IMR-90 (cell line): ENCODE data around the gene LARP4B. TPM values are rescaled to one million over a fixed set of nuclear protein-coding genes. Genes with fewer than 3 reads are reported as not detected.

Experiments used
- ATAC-seq: fragments of 200-7000 bp; cut with Tn5 transposase; 2 replicates; pipeline ENCODE4 v1.9.1; 2020; ENCODE audit warnings: low read depth, mild to moderate bottlenecking, moderate library complexity
- BruUV-seq: library from RNA; stranded (reverse); fragments of 400-500 nt; replicated peaks from 2 replicates; lab custom pipeline; 2021; lab: Mats Ljungman, UMichigan
- CTCF ChIA-PET: fragments of 300-600 bp; formaldehyde crosslinking; extraction: SDS; loops from one replicate; lab custom pipeline; 2021; ENCODE audit warnings: antibody characterized with exemption; lab: Yijun Ruan, JAX
- POLR2A ChIA-PET: fragments of 300-600 bp; sonication (Branson Sonifier 250); formaldehyde crosslinking; loops from one replicate; lab custom pipeline; 2022; ENCODE audit warnings: antibody characterized with exemption; ENCODE audit not compliant: unreplicated experiment; lab: Charles Lee
- DNase-seq: peaks from one replicate; pipeline ENCODE4 v3.0.0; 2013
- H2AFZ ChIP-seq: replicated peaks from 2 replicates; pipeline ENCODE3; 2013; ENCODE audit warnings: low read length, mild to moderate bottlenecking; ENCODE audit not compliant: poor library complexity
- H2AK5ac ChIP-seq: 2 replicates; pipeline ENCODE4 v1.6.1; 2013; ENCODE audit warnings: low read depth, low read length, inconsistent platforms
- H2AK9ac ChIP-seq: replicated peaks from 2 replicates; pipeline ENCODE3; 2013; ENCODE audit warnings: mild to moderate bottlenecking, low read depth, low read length, moderate library complexity; ENCODE audit not compliant: poor library complexity
- H2BK120ac ChIP-seq: 2 replicates; pipeline ENCODE4 v1.6.1; 2013; ENCODE audit warnings: low read depth, low read length, inconsistent platforms
- H2BK15ac ChIP-seq: 3 replicates; pipeline ENCODE4 v1.6.1; 2013; ENCODE audit warnings: low read depth, low read length, inconsistent platforms
- H2BK20ac ChIP-seq: 2 replicates; pipeline ENCODE4 v1.6.1; 2013; ENCODE audit warnings: low read depth, mild to moderate bottlenecking, inconsistent platforms, low read length, moderate library complexity
- H2BK5ac ChIP-seq: 2 replicates; pipeline ENCODE4 v1.6.1; 2013; ENCODE audit warnings: mild to moderate bottlenecking, low read depth, low read length, inconsistent platforms; ENCODE audit not compliant: poor library complexity, severe bottlenecking
- H3K14ac ChIP-seq: replicated peaks from 2 replicates; pipeline ENCODE4 v1.6.1; 2013; ENCODE audit warnings: low read depth, low read length, inconsistent platforms
- H3K18ac ChIP-seq: 2 replicates; pipeline ENCODE4 v1.6.1; 2013; ENCODE audit warnings: low read depth, low read length, control low read depth
- H3K23ac ChIP-seq: 2 replicates; pipeline ENCODE4 v1.6.1; 2013; ENCODE audit warnings: low read depth, low read length, inconsistent platforms
- H3K27ac ChIP-seq: 2 replicates; pipeline ENCODE4 v1.5.1; 2013; ENCODE audit warnings: mild to moderate bottlenecking, control low read depth, low read length; ENCODE audit not compliant: insufficient read depth
- H3K27me3 ChIP-seq: 2 replicates; pipeline ENCODE4 v1.6.1; 2013; ENCODE audit warnings: low read length; ENCODE audit not compliant: control insufficient read depth, insufficient read depth
- H3K36me3 ChIP-seq: 2 replicates; pipeline ENCODE4 v1.6.1; 2013; ENCODE audit warnings: low read length, mixed read lengths; ENCODE audit not compliant: control insufficient read depth, insufficient read depth
- H3K4ac ChIP-seq: 2 replicates; pipeline ENCODE4 v1.6.1; 2013; ENCODE audit warnings: low read depth, low read length, inconsistent platforms
- H3K4me1 ChIP-seq: 2 replicates; pipeline ENCODE4 v1.6.1; 2013; ENCODE audit warnings: low read length, mixed read lengths; ENCODE audit not compliant: control insufficient read depth, insufficient read depth
- H3K4me2 ChIP-seq: 2 replicates; pipeline ENCODE4 v1.6.1; 2013; ENCODE audit warnings: low read depth, mild to moderate bottlenecking, control low read depth, low read length, moderate library complexity
- H3K4me3 ChIP-seq: 2 replicates; pipeline ENCODE4 v1.5.1; 2013; ENCODE audit warnings: low read depth, mild to moderate bottlenecking, control low read depth, low read length, moderate library complexity; ENCODE audit not compliant: insufficient read depth
- H3K56ac ChIP-seq: 2 replicates; pipeline ENCODE4 v1.6.1; 2013; ENCODE audit warnings: low read length, inconsistent platforms; ENCODE audit not compliant: insufficient read depth; ENCODE audit errors: extremely low read depth
- H3K79me1 ChIP-seq, 2 experiments: 2 replicates each; pipeline ENCODE4 v1.6.1; 2013; ENCODE audit warnings: low read length in 2 of 2, inconsistent platforms in 1 of 2, low read depth in 1 of 2
- H3K9ac ChIP-seq: 2 replicates; pipeline ENCODE4 v1.6.1; 2013; ENCODE audit warnings: low read depth, low read length, control low read depth
- H3K9me1 ChIP-seq: 2 replicates; pipeline ENCODE4 v1.6.1; 2013; ENCODE audit warnings: low read length, inconsistent platforms; ENCODE audit not compliant: insufficient read depth
- H3K9me3 ChIP-seq: 2 replicates; pipeline ENCODE4 v1.6.1; 2013; ENCODE audit warnings: low read length; ENCODE audit not compliant: control insufficient read depth, insufficient read depth
- H4K20me1 ChIP-seq: 2 replicates; pipeline ENCODE4 v1.6.1; 2013; ENCODE audit warnings: low read length, inconsistent platforms; ENCODE audit not compliant: insufficient read depth
- H4K5ac ChIP-seq: 2 replicates; pipeline ENCODE4 v1.6.1; 2013; ENCODE audit warnings: mild to moderate bottlenecking, low read depth, low read length, control low read depth
- H4K8ac ChIP-seq, 2 experiments: 2 replicates each; pipeline ENCODE4 v1.6.1; 2013; ENCODE audit warnings: low read depth in 2 of 2, low read length in 2 of 2, control low read depth in 1 of 2, inconsistent platforms in 1 of 2
- H4K91ac ChIP-seq: 2 replicates; pipeline ENCODE4 v1.6.1; 2013; ENCODE audit warnings: low read depth, low read length, inconsistent platforms; ENCODE audit not compliant: insufficient read depth
- BHLHE40 ChIP-seq: fragments of 150-350 bp; IDR thresholded peaks from 2 replicates; pipeline ENCODE4 v1.6.1; 2016; ENCODE audit warnings: mild to moderate bottlenecking, low read depth, low read length
- CEBPB ChIP-seq: IDR thresholded peaks from 2 replicates; pipeline ENCODE4 v1.6.1; 2012; ENCODE audit warnings: low read depth, low read length, improper control_type of control experiment
- CHD1 ChIP-seq: IDR thresholded peaks from 2 replicates; pipeline ENCODE4 v1.6.1; 2012; ENCODE audit warnings: low read depth, low read length, improper control_type of control experiment
- CTCF ChIP-seq: conservative IDR thresholded peaks from 2 replicates; pipeline ENCODE4 v1.5.1; 2012; ENCODE audit warnings: mild to moderate bottlenecking, low read depth, low read length, improper control_type of control experiment
- ELK1 ChIP-seq: fragments of 150-350 bp; IDR thresholded peaks from 2 replicates; pipeline ENCODE4 v1.6.1; 2016; ENCODE audit warnings: low read depth, mild to moderate bottlenecking, low read length, moderate library complexity, borderline replicate concordance
- FOS ChIP-seq: fragments of 150-350 bp; IDR thresholded peaks from 2 replicates; pipeline ENCODE4 v1.6.1; 2016; ENCODE audit warnings: low read depth, low read length
- MAFK ChIP-seq: IDR thresholded peaks from 2 replicates; pipeline ENCODE4 v1.6.1; 2012; ENCODE audit warnings: low read depth, low read length, improper control_type of control experiment
- MAZ ChIP-seq: IDR thresholded peaks from 2 replicates; pipeline ENCODE4 v1.6.1; 2012; ENCODE audit warnings: low read depth, mild to moderate bottlenecking, low read length, improper control_type of control experiment, moderate library complexity, borderline replicate concordance
- MXI1 ChIP-seq: IDR thresholded peaks from 2 replicates; pipeline ENCODE4 v1.6.1; 2012; ENCODE audit warnings: low read depth, mild to moderate bottlenecking, low read length, moderate library complexity, borderline replicate concordance
- NFE2L2 ChIP-seq: fragments of 150-350 bp; IDR thresholded peaks from 2 replicates; pipeline ENCODE4 v1.6.1; 2016; ENCODE audit warnings: low read depth, mild to moderate bottlenecking, low read length
- POLR2A ChIP-seq: IDR thresholded peaks from 2 replicates; pipeline ENCODE4 v1.6.1; 2012; ENCODE audit warnings: mild to moderate bottlenecking, low read depth, low read length
- RAD21 ChIP-seq: IDR thresholded peaks from 2 replicates; pipeline ENCODE4 v1.6.1; 2012; ENCODE audit warnings: low read length, improper control_type of control experiment
- RCOR1 ChIP-seq: IDR thresholded peaks from 2 replicates; pipeline ENCODE4 v1.6.1; 2012; ENCODE audit warnings: mild to moderate bottlenecking, low read length, improper control_type of control experiment; ENCODE audit not compliant: insufficient replicate concordance
- RFX5 ChIP-seq: IDR thresholded peaks from 2 replicates; pipeline ENCODE4 v1.8.0; 2012; ENCODE audit warnings: low read depth, mild to moderate bottlenecking, low read length, moderate library complexity
- SMC3 ChIP-seq: fragments of 150-350 bp; IDR thresholded peaks from 2 replicates; pipeline ENCODE4 v1.6.1; 2016; ENCODE audit warnings: low read depth, mild to moderate bottlenecking, antibody characterized with exemption, low read length, moderate library complexity
- USF2 ChIP-seq: fragments of 150-350 bp; IDR thresholded peaks from 2 replicates; pipeline ENCODE4 v1.6.1; 2017; ENCODE audit warnings: mild to moderate bottlenecking, antibody characterized with exemption, low read length, low read depth
- WGBS, 2 experiments: methylation state at CpG; one replicate each; pipeline versions ENCODE4 v1.1.5 to v1.1.7; 2013; ENCODE audit warnings: missing lambda C conversion rate in 2 of 2; ENCODE audit not compliant: insufficient read length in 1 of 2; ENCODE audit errors: extremely low coverage in 2 of 2; 5-methylcytosine and 5-hydroxymethylcytosine counted together
- dilution Hi-C: fragments of 300-500 bp; cut with HindIII; formaldehyde crosslinking; loops from one replicate; pipeline ENCODE4 v1.14.3; 2018; ENCODE audit warnings: low sequenced_read_pairs; ENCODE audit not compliant: unreplicated experiment
- in situ Hi-C: fragments of 300-500 bp; cut with MboI; formaldehyde crosslinking; loops from 3 replicates; pipeline ENCODE4 v1.14.3; 2019; ENCODE audit warnings: low sequenced_read_pairs, inconsistent platforms, mixed read lengths
- intact Hi-C: fragments of 100-400 bp; cut with micrococcal nuclease; formaldehyde crosslinking; loops from 2 replicates; pipeline ENCODE4 v1.10.0; 2022
- polyA plus RNA-seq, 3 experiments: library from polyadenylated mRNA; depleted of rRNA; stranded (reverse); fragments of >200 nt; gene quantifications; 2 replicates each; pipeline ENCODE4 v1.2.3, GENCODE V29; 2012; ENCODE audit warnings: low replicate concordance in 1 of 3
- total RNA-seq: library from RNA; depleted of rRNA; stranded (reverse); fragments of >200 nt; gene quantifications from 2 replicates; pipeline ENCODE4 v1.2.3, GENCODE V29; 2012

Gene LARP4B
- total and polyA plus RNA-seq, 2 of the 4 experiments (the other 2 are of a cell fraction) = 24.3 to 25.5 TPM

GRCh38 chr10:865257-865656 lies 66.2 kb downstream of the LARP4B start:
- Histone ChIP-seq H3K9me1 (peaks cover 10% of the 10 kb centered on the region), H2BK20ac (no peak overlapping the region), H2BK120ac (no peak overlapping the region), H3K27me3 (no peaks in the 10 kb centered on the region), H4K91ac (no peak overlapping the region), H3K36me3 (peaks cover 34% of the 10 kb centered on the region), H2BK15ac (no peak overlapping the region), H3K23ac (no peak overlapping the region), H3K4ac (no peak overlapping the region), H3K14ac (no peak overlapping the region), H3K9me3 (no peaks in the 10 kb centered on the region), H4K5ac (no peak overlapping the region), H2AK5ac (no peak overlapping the region), H2AK9ac (no peak overlapping the region), H3K4me1 (peaks cover 2% of the 10 kb centered on the region; the same call in 1 of the 2 replicates), H2AFZ (no peak overlapping the region), H3K79me1 (peaks cover 35 to 69% of the 10 kb centered on the region in 2 experiments), H3K4me2 (no peak overlapping the region), H3K18ac (no peak overlapping the region), H4K20me1 (peaks cover 30% of the 10 kb centered on the region), H3K4me3 (no peak overlapping the region), H3K56ac (no peak overlapping the region), H4K8ac (no peak overlapping the region), H3K27ac (no peak overlapping the region), H2BK5ac (no peak overlapping the region), H3K9ac (no peak overlapping the region)
- ChIA-PET POLR2A (no interaction called here), CTCF (interaction anchor here (0.7 kb wide), 1 partner anchor 608 kb away, joined by 3 read pairs; no protein-coding TSS in a partner anchor)
- 92% methylated on average over 8 of the region's 8 CpGs; no CpG with 5 or more reads in 1 of the 2 experiments for WGBS, 2 experiments
- intact Hi-C loops = no loop called here
- DNase-seq = no peak
- in situ Hi-C loops = no loop called here
- BruUV-seq = no TSS peak
- dilution Hi-C loops = no loop called here
- no peak for ATAC-seq
- no peak for TF ChIP-seq MXI1
- TF ChIP-seq ELK1 = no peak
- no peak for TF ChIP-seq POLR2A
- TF ChIP-seq SMC3 = no peak
- no peak for TF ChIP-seq MAZ
- no peak for TF ChIP-seq CTCF
- no peak for TF ChIP-seq FOS
- no peak for TF ChIP-seq BHLHE40
- no peak for TF ChIP-seq CHD1
- no peak for TF ChIP-seq MAFK
- no peak for TF ChIP-seq NFE2L2
- TF ChIP-seq USF2 = no peak
- no peak for TF ChIP-seq RCOR1
- TF ChIP-seq RFX5 = no peak
- no peak for TF ChIP-seq RAD21
- TF ChIP-seq CEBPB = no peak
